WTC11 (cell line): ENCODE measurements around the gene TEAD1. TPM values are rescaled to one million over a fixed set of nuclear protein-coding genes. Genes with fewer than 3 reads are reported as not detected.

Source experiments
- ATAC-seq: fragments of 200-7000 bp; cut with Tn5 transposase; 2 replicates; pipeline ENCODE4 v1.10.0; 2021; ENCODE audit warnings: mild to moderate bottlenecking, moderate library complexity
- CTCF ChIA-PET: fragments of 300-600 bp; sonication (Branson Sonifier 250); formaldehyde crosslinking; loops from one replicate; lab custom pipeline; 2021; ENCODE audit warnings: antibody characterized with exemption; lab: Charles Lee
- POLR2A ChIA-PET: fragments of 350-600 bp; sonication (Branson Sonifier 250); formaldehyde crosslinking; loops from one replicate; lab custom pipeline; 2021; ENCODE audit warnings: antibody characterized with exemption; lab: Charles Lee
- DNase-seq: peaks from one replicate; pipeline ENCODE4 v3.0.0; 2021; ENCODE audit warnings: low spot score
- H3K27ac Mint-ChIP-seq: 2 replicates; pipeline ENCODE4 v1.8.0; 2021; ENCODE audit warnings: mixed read lengths
- H3K27me3 Mint-ChIP-seq: 2 replicates; pipeline ENCODE4 v1.8.0; 2021; ENCODE audit warnings: low read depth, mild to moderate bottlenecking, moderate library complexity, mixed read lengths
- H3K36me3 Mint-ChIP-seq: 2 replicates; pipeline ENCODE4 v1.8.0; 2021; ENCODE audit warnings: mixed read lengths
- H3K4me1 Mint-ChIP-seq: 2 replicates; pipeline ENCODE4 v1.8.0; 2022; ENCODE audit warnings: mixed read lengths
- H3K4me3 Mint-ChIP-seq: 2 replicates; pipeline ENCODE4 v1.8.0; 2021; ENCODE audit warnings: mild to moderate bottlenecking, moderate library complexity, mixed read lengths
- H3K9me3 Mint-ChIP-seq: 2 replicates; pipeline ENCODE4 v1.8.0; 2021; ENCODE audit warnings: mixed read lengths
- AFF4 ChIP-seq: sonication (generic); formaldehyde crosslinking; IDR thresholded peaks from 2 replicates; pipeline ENCODE4 v1.8.1; 2023; ENCODE audit warnings: mild to moderate bottlenecking, missing genetic modification reagents, borderline replicate concordance
- AR ChIP-seq: fragments of 250-450 bp; sonication (Bioruptor Pico); IDR thresholded peaks from 2 replicates; pipeline ENCODE4 v1.9.0; 2021; ENCODE audit warnings: mild to moderate bottlenecking
- ATF1 ChIP-seq: sonication (generic); formaldehyde crosslinking; IDR thresholded peaks from 2 replicates; pipeline ENCODE4 v1.8.1; 2023; ENCODE audit warnings: mild to moderate bottlenecking, moderate library complexity, missing genetic modification reagents
- ATF6 ChIP-seq: sonication (generic); formaldehyde crosslinking; IDR thresholded peaks from 2 replicates; pipeline ENCODE4 v1.8.1; 2023; ENCODE audit warnings: mild to moderate bottlenecking, missing genetic modification reagents
- CREB1 ChIP-seq: sonication (generic); formaldehyde crosslinking; IDR thresholded peaks from 2 replicates; pipeline ENCODE4 v1.8.0; 2023; ENCODE audit warnings: mild to moderate bottlenecking, missing genetic modification reagents
- ELF4 ChIP-seq: sonication (generic); formaldehyde crosslinking; IDR thresholded peaks from 2 replicates; pipeline ENCODE4 v1.8.1; 2022; ENCODE audit warnings: low read depth, mild to moderate bottlenecking, moderate library complexity, missing genetic modification reagents
- EMX1 ChIP-seq: fragments of 250-450 bp; sonication (Bioruptor Pico); IDR thresholded peaks from 2 replicates; pipeline ENCODE4 v1.8.0; 2021; ENCODE audit warnings: mild to moderate bottlenecking
- ETV6 ChIP-seq: sonication (generic); formaldehyde crosslinking; IDR thresholded peaks from 2 replicates; pipeline ENCODE4 v1.8.1; 2022; ENCODE audit warnings: mild to moderate bottlenecking, missing genetic modification reagents
- GRHL2 ChIP-seq: fragments of 250-450 bp; sonication (Bioruptor Pico); IDR thresholded peaks from 2 replicates; pipeline ENCODE4 v1.8.0; 2022; ENCODE audit warnings: mild to moderate bottlenecking, moderate library complexity; ENCODE audit not compliant: insufficient replicate concordance, severe bottlenecking
- JAZF1 ChIP-seq: fragments of 250-450 bp; sonication (Bioruptor Pico); IDR thresholded peaks from 2 replicates; pipeline ENCODE4 v1.9.0; 2021; ENCODE audit warnings: moderate library complexity, mild to moderate bottlenecking, inconsistent platforms
- JUN ChIP-seq: sonication (generic); formaldehyde crosslinking; IDR thresholded peaks from 2 replicates; pipeline ENCODE4 v1.8.0; 2023; ENCODE audit warnings: mild to moderate bottlenecking, missing genetic modification reagents
- MAX ChIP-seq: sonication (generic); formaldehyde crosslinking; IDR thresholded peaks from 2 replicates; pipeline ENCODE4 v1.8.0; 2022; ENCODE audit warnings: mild to moderate bottlenecking, missing genetic modification reagents
- MXD4 ChIP-seq: fragments of 250-450 bp; sonication (Bioruptor Pico); IDR thresholded peaks from 2 replicates; pipeline ENCODE4 v1.8.0; 2021; ENCODE audit warnings: mild to moderate bottlenecking, moderate library complexity, borderline replicate concordance
- NR3C1 ChIP-seq: sonication (generic); formaldehyde crosslinking; conservative IDR thresholded peaks from 2 replicates; pipeline ENCODE4 v1.8.1; 2023; ENCODE audit warnings: low read depth, mild to moderate bottlenecking, missing genetic modification reagents
- SMAD4 ChIP-seq: sonication (generic); formaldehyde crosslinking; IDR thresholded peaks from 2 replicates; pipeline ENCODE4 v1.8.0; 2022; ENCODE audit warnings: mild to moderate bottlenecking, missing genetic modification reagents
- ZBTB21 ChIP-seq: sonication (generic); formaldehyde crosslinking; IDR thresholded peaks from 2 replicates; pipeline ENCODE4 v1.8.1; 2023; ENCODE audit warnings: mild to moderate bottlenecking, missing genetic modification reagents, borderline replicate concordance
- ZNF121 ChIP-seq: sonication (generic); formaldehyde crosslinking; IDR thresholded peaks from 2 replicates; pipeline ENCODE4 v1.8.0; 2023; ENCODE audit warnings: missing genetic modification reagents
- ZNF219 ChIP-seq: sonication (generic); formaldehyde crosslinking; IDR thresholded peaks from 2 replicates; pipeline ENCODE4 v1.8.0; 2023; ENCODE audit warnings: missing genetic modification reagents, mild to moderate bottlenecking, borderline replicate concordance
- ZNF232 ChIP-seq: sonication (generic); formaldehyde crosslinking; IDR thresholded peaks from 2 replicates; pipeline ENCODE4 v1.8.0; 2022; ENCODE audit warnings: mild to moderate bottlenecking, missing genetic modification reagents
- ZNF416 ChIP-seq: fragments of 250-450 bp; sonication (Bioruptor Pico); IDR thresholded peaks from 2 replicates; pipeline ENCODE4 v1.9.0; 2021; ENCODE audit warnings: mild to moderate bottlenecking, inconsistent platforms
- total RNA-seq: library from RNA; stranded (reverse); gene quantifications from 3 replicates; pipeline ENCODE4 v1.2.3, GENCODE V29; 2021
- TF ChIP-seq, protein P1 (sequence below): fragments of 250-450 bp; sonication (Bioruptor Pico); IDR thresholded peaks from 2 replicates; pipeline ENCODE4 v1.9.0; 2021; ENCODE audit warnings: moderate library complexity, mild to moderate bottlenecking, inconsistent platforms, borderline replicate concordance
- TF ChIP-seq, protein P2 (sequence below): fragments of 250-450 bp; sonication (Bioruptor Pico); conservative IDR thresholded peaks from 2 replicates; pipeline ENCODE4 v1.9.0; 2021; ENCODE audit warnings: mild to moderate bottlenecking
- TF ChIP-seq, protein P3 (sequence below): sonication (generic); formaldehyde crosslinking; IDR thresholded peaks from 2 replicates; pipeline ENCODE4 v1.8.1; 2022; ENCODE audit warnings: mild to moderate bottlenecking, moderate library complexity, missing genetic modification reagents

TEAD1 gene
- total RNA-seq, 1 experiment from 2014 or later, result 79.9 TPM

DNA sequence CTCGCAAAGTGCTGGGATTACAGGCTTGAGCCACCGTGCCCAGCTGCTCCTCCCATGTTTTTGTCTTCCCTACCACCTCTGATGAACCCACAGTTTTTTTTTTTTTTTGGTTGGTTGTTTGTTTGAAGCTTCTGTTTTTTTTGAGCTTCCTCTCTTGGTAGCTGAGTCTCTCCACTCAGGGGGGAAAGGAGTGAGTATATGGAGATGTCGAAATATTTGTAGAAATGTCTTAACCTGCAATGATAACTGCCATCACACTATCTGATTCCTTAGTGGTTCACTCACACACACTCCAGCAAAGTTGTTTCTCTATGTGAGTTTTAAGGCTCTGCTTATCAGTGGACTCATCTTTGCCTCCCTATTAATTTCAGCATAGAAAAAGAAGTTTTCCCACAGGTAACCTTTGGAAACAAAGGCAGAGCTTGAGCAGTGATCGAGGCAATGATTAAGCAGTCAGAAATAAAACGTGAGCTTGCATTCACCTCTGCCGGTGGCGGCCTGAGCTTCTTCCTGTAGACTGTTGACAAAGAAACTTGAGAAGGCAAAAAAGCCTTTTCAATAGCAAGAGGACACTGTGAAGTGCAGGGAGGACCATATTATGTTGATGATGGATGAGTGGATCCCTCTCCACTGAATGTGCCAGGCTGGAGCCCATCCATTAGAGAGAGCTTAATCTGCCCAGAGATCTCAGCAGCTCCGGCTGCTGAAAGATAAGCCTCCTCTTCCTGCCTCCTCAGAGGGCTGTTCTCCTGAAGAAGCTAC lies 305.9 kb downstream of the TEAD1 start (continued):
- TF ChIP-seq AFF4 (CRISPR knock-in tag) (no peak), ZBTB21 (no peak), AR (no peak), EMX1 (CRISPR knock-in tag) (no peak), NR3C1 (no peak), ZNF232 (CRISPR knock-in tag) (no peak), MXD4 (CRISPR knock-in tag) (no peak), ATF1 (no peak)
- TF ChIP-seq, protein P1, sequence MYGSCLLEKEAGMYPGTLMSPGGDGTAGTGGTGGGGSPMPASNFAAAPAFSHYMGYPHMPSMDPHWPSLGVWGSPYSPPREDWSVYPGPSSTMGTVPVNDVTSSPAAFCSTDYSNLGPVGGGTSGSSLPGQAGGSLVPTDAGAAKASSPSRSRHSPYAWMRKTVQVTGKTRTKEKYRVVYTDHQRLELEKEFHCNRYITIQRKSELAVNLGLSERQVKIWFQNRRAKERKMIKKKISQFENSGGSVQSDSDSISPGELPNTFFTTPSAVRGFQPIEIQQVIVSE (CRISPR knock-in tag), result no peak

DNA sequence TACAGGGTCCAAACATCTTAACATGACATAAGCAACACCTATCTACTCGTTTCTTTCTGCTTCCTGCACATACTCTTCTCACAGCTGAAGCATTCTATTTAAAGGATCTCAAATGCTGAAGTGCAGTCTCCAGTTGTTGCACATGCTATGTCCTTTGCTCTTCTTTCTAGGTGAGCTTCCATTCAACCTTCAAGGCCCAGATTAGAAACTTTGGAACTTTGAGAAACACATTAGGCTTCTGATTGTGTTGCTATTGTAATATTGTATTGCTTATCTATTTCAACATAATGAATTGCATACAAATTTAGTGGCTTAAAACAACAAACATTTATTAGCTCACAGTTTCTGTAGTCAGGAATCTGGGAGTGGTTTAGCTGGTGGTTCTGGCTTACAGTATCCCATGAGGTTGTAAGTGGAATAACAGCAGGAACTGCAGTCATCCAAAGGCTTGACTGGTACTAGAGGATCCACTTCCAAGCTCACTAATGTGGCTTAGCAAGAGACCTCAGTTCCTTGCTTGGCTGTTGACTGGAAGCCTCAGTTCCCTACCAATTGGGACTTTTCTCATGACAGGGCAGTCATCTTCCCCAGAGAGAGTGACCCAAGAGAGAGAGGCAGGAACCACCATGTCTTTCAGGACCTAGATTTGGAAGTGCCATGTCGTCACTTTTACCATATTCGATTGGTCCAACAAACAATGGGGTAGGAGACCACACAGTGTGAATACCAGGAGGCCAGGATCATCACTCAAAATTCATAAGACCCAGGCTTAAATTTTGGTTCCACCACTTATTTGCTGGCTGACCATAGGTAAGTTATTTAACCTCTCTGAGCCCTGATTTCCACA lies 307.7 kb downstream of the TEAD1 start:
- POLR2A ChIA-PET, result no interaction called here
- Mint-ChIP-seq H3K4me1 (peaks cover 9% of the 10 kb centered on the region), H3K4me3 (no peak overlapping the region), H3K36me3 (no peaks in the 10 kb centered on the region), H3K9me3 (no peaks in the 10 kb centered on the region), H3K27ac (no peak overlapping the region), H3K27me3 (no peaks in the 10 kb centered on the region)
- ATAC-seq (peak; percentile 46), DNase-seq (no peak)
- CTCF ChIA-PET, result interaction anchor here (0.9 to 2.5 kb wide), 6 partner anchors 18 to 228 kb away, joined by 3 to 27 read pairs (median 4); partner anchors contain the start of gene RASSF10
- TF ChIP-seq MAX (CRISPR knock-in tag) (no peak), ZNF121 (CRISPR knock-in tag) (no peak), SMAD4 (CRISPR knock-in tag) (no peak), ETV6 (CRISPR knock-in tag) (no peak), CREB1 (CRISPR knock-in tag) (no peak), JAZF1 (CRISPR knock-in tag) (no peak), ELF4 (CRISPR knock-in tag) (no peak), ATF6 (no peak), JUN (CRISPR knock-in tag) (no peak), ZNF219 (CRISPR knock-in tag) (no peak), ZNF416 (CRISPR knock-in tag) (no peak), GRHL2 (CRISPR knock-in tag) (no peak)
- TF ChIP-seq, protein P2, sequence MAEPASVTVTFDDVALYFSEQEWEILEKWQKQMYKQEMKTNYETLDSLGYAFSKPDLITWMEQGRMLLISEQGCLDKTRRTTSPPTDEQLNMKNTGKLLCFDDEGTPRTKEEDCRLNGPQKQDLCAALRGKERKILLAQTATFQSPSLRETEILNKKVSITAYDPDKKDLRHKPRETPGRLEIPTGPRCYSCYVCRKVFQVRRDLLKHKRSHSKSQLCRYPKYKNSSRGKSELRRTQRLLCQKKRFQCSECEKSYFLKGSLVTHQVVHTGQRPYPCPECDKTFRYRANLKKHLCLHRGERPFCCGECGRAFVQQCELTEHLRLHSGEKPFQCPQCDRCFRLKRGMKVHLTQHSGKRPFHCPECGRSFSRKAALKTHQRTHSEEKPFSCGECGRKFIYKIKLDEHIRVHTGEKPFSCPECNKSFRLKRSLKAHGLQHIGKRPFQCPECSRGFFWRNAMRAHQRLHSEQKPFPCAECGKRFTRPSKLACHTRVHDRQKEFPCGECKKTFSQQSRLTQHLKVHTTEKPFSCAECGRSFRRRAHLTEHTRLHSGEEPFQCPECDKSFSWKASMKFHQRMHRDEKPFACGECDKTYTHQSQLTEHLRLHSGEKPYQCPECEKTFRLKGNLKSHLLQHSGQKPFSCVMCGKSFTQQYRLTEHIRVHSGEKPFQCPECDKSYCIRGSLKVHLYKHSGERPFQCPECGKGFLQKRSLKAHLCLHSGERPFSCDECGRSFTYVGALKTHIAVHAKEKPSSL (CRISPR knock-in tag), result no peak
- TF ChIP-seq, protein P3, sequence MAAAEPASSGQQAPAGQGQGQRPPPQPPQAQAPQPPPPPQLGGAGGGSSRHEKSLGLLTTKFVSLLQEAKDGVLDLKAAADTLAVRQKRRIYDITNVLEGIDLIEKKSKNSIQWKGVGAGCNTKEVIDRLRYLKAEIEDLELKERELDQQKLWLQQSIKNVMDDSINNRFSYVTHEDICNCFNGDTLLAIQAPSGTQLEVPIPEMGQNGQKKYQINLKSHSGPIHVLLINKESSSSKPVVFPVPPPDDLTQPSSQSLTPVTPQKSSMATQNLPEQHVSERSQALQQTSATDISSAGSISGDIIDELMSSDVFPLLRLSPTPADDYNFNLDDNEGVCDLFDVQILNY, result no peak
